Mesenchymal stem cell (in vitro differentiated cells and primary cell): ENCODE results near the gene NFAT5.
A peak's percentile ranks its signal among the peaks of the same experiment; 100 is the strongest.

Experiments
- DNase-seq: peaks from one replicate; pipeline ENCODE4 v3.0.0-alpha.2; 2013
- H2AFZ ChIP-seq: one replicate; pipeline ENCODE4 v1.6.1; 2013; ENCODE audit warnings: low read depth, mild to moderate bottlenecking, control low read depth, inconsistent platforms, low read length, moderate library complexity
- H2AK5ac ChIP-seq: 2 replicates; pipeline ENCODE4 v1.6.1; 2013; ENCODE audit warnings: low read length, moderate library complexity, mild to moderate bottlenecking, inconsistent platforms; ENCODE audit not compliant: severe bottlenecking
- H2BK120ac ChIP-seq: one replicate; pipeline ENCODE4 v1.6.1; 2013; ENCODE audit warnings: low read depth, mild to moderate bottlenecking, inconsistent platforms, low read length, moderate library complexity
- H2BK12ac ChIP-seq, 2 experiments: one replicate each; pipeline ENCODE4 v1.6.1; 2013; ENCODE audit warnings: inconsistent platforms in 2 of 2, low read length in 2 of 2, mild to moderate bottlenecking in 2 of 2, moderate library complexity in 2 of 2, control low read depth in 1 of 2
- H2BK15ac ChIP-seq: one replicate; pipeline ENCODE4 v1.6.1; 2013; ENCODE audit warnings: mild to moderate bottlenecking, low read depth, inconsistent platforms; ENCODE audit not compliant: poor library complexity, severe bottlenecking
- H2BK5ac ChIP-seq: 2 replicates; pipeline ENCODE4 v1.6.1; 2013; ENCODE audit warnings: low read depth, mild to moderate bottlenecking, low read length, control low read depth, inconsistent platforms; ENCODE audit not compliant: poor library complexity, severe bottlenecking
- H3K14ac ChIP-seq, 2 experiments: one replicate each; pipeline ENCODE4 v1.6.1; 2013; ENCODE audit warnings: inconsistent platforms in 2 of 2, low read length in 2 of 2, control low read depth in 1 of 2, mild to moderate bottlenecking in 1 of 2, moderate library complexity in 1 of 2
- H3K18ac ChIP-seq, 2 experiments: one replicate each; pipeline ENCODE4 v1.6.1; 2013; ENCODE audit warnings: inconsistent platforms in 2 of 2, low read length in 2 of 2, control low read depth in 1 of 2, low read depth in 1 of 2, mild to moderate bottlenecking in 1 of 2
- H3K23ac ChIP-seq, 2 experiments: one replicate each; pipeline ENCODE4 v1.6.1; 2013; ENCODE audit warnings: inconsistent platforms in 2 of 2, low read length in 2 of 2, mild to moderate bottlenecking in 2 of 2, moderate library complexity in 2 of 2, control low read depth in 1 of 2
- H3K27ac ChIP-seq: 2 replicates; pipeline ENCODE4 v1.5.1; 2013; ENCODE audit warnings: mild to moderate bottlenecking, moderate library complexity, low read length, control low read depth, inconsistent platforms; ENCODE audit not compliant: poor library complexity, severe bottlenecking
- H3K27me3 ChIP-seq, 2 experiments: 2 replicates each; pipeline versions ENCODE4 v1.6.1 to v1.7.0; 2013; ENCODE audit warnings: low read length in 2 of 2, mild to moderate bottlenecking in 2 of 2, moderate library complexity in 2 of 2, control low read depth in 1 of 2, inconsistent platforms in 1 of 2; ENCODE audit not compliant: control insufficient read depth in 1 of 2, insufficient read depth in 1 of 2
- H3K36me3 ChIP-seq, 2 experiments: 2 replicates each; pipeline versions ENCODE4 v1.6.1 to v1.7.0; 2013; ENCODE audit warnings: low read length in 2 of 2, control low read depth in 1 of 2, inconsistent platforms in 1 of 2, low read depth in 1 of 2, mild to moderate bottlenecking in 1 of 2; ENCODE audit not compliant: insufficient read depth in 2 of 2, control insufficient read depth in 1 of 2
- H3K4ac ChIP-seq, 2 experiments: one replicate each; pipeline ENCODE4 v1.6.1; 2013; ENCODE audit warnings: inconsistent platforms in 2 of 2, low read length in 2 of 2, mild to moderate bottlenecking in 2 of 2, moderate library complexity in 2 of 2, control low read depth in 1 of 2, low read depth in 1 of 2
- H3K4me1 ChIP-seq: 2 replicates; pipeline ENCODE4 v1.6.1; 2013; ENCODE audit warnings: low read depth, low read length, control low read depth; ENCODE audit not compliant: control insufficient read depth, insufficient read depth
- H3K4me2 ChIP-seq: 2 replicates; pipeline ENCODE4 v1.6.1; 2013; ENCODE audit warnings: low read length, mild to moderate bottlenecking, inconsistent platforms; ENCODE audit not compliant: poor library complexity, severe bottlenecking
- H3K4me3 ChIP-seq, 2 experiments: 2 replicates each; pipeline versions ENCODE4 v1.5.1 to v1.7.0; 2013; ENCODE audit warnings: low read length in 2 of 2, mild to moderate bottlenecking in 2 of 2, control low read depth in 1 of 2, low read depth in 1 of 2; ENCODE audit not compliant: insufficient read depth in 1 of 2
- H3K79me1 ChIP-seq: replicated peaks from 2 replicates; pipeline ENCODE4 v1.6.1; 2013; ENCODE audit warnings: mild to moderate bottlenecking, control low read depth, low read length, inconsistent platforms; ENCODE audit not compliant: poor library complexity, severe bottlenecking
- H3K9ac ChIP-seq: 2 replicates; pipeline ENCODE4 v1.7.0; 2013; ENCODE audit warnings: mild to moderate bottlenecking, low read length, moderate library complexity
- H3K9me3 ChIP-seq: 2 replicates; pipeline ENCODE4 v1.7.0; 2013; ENCODE audit warnings: mild to moderate bottlenecking, low read length; ENCODE audit not compliant: control insufficient read depth
- H4K8ac ChIP-seq: one replicate; pipeline ENCODE4 v1.6.1; 2013; ENCODE audit warnings: inconsistent platforms, mild to moderate bottlenecking, low read length, moderate library complexity
- H4K91ac ChIP-seq: one replicate; pipeline ENCODE4 v1.6.1; 2013; ENCODE audit warnings: mild to moderate bottlenecking, low read length, inconsistent platforms
- WGBS: methylation state at CpG from one replicate; pipeline ENCODE4 v1.1.7; 2013; ENCODE audit warnings: mixed read lengths; 5-methylcytosine and 5-hydroxymethylcytosine counted together

Gene NFAT5

DNA sequence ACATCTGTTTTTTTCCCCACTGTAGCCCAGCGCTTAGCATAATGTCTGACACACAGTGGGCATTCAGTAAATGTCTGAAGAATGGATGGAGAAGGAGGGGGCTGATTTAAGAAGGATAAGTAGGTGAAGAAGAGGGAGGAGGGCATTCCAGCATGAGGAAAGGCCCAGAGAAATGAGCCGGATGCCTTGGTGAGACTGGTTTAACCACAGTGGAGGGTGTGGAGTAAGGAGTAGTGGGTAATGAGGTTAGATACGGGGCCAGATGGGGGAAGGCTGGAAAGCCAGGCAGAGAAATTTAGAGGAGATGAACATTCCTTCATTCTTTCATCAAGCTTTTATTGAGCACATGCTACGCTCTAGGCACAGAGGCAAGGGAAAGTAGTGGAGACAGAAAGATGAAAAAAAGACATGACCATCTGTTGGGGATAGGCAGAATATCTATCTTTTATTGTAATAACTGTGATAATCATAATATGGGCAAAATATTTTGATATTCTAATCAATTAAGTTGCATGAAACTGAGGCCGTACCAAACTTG, 43.7 kb upstream of the NFAT5 start:
- no peak overlapping the region for H2BK15ac ChIP-seq
- no peaks in the 10 kb centered on the region for H3K27me3 ChIP-seq
- H3K18ac ChIP-seq, result peak overlapping the region in 1 of 2 experiments; percentile 44
- no peak overlapping the region for H4K91ac ChIP-seq
- no peak overlapping the region for H2BK12ac ChIP-seq
- H3K27ac ChIP-seq, result no peak overlapping the region
- H3K4me3 ChIP-seq, result no peak overlapping the region
- H3K4me2 ChIP-seq, result no peak overlapping the region
- no peak overlapping the region for H4K8ac ChIP-seq
- no peak overlapping the region for H2AFZ ChIP-seq
- DNase-seq, result no peak
- H3K4ac ChIP-seq, result no peak overlapping the region
- no peak overlapping the region for H3K23ac ChIP-seq
- no peak overlapping the region for H3K14ac ChIP-seq
- no peak overlapping the region for H2BK5ac ChIP-seq
- no peaks in the 10 kb centered on the region for H3K36me3 ChIP-seq
- H3K9ac ChIP-seq, result no peak overlapping the region
- H2BK120ac ChIP-seq, result no peak overlapping the region
- no peaks in the 10 kb centered on the region for H3K9me3 ChIP-seq
- H3K79me1 ChIP-seq, result no peaks in the 10 kb centered on the region
- WGBS, result 90% methylated on average over 4 of the region's 5 CpGs
- peaks cover 6% of the 10 kb centered on the region for H3K4me1 ChIP-seq
- peak overlapping the region; percentile 31 for H2AK5ac ChIP-seq

DNA sequence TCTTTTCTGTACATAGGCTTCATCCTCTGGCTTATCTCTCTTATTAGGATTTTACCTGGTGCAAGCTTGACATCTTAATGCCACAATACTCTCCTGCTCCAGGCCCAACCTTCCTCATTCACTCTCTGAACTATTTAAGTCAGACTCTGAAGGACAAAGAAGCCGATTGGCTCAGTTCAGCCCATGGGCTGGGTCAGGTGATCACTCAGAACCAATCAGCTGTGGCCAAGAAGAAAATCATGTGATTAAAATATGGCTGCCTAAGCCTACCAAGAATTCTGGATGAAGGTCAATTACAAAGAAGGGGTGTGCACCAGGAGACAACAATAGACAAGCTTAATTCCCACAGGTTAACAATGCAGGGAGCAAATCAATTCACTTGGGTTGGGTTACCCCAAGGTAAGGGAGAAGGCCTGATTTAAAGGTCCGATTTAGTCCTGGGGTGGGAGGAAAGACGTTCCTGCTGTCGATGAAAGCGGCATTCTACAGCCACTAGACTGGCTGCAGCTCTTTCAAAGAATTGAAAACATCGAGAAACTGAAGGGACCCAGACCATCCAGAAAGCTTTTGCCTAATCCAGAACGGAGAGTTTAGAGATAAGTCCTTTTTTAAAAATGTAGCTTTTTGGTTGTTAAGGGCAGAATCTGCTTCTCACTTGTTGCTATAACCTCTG, 42.9 kb upstream of the NFAT5 start:
- Histone ChIP-seq H4K91ac (no peak overlapping the region), H3K27ac (no peak overlapping the region), H3K9me3 (no peaks in the 10 kb centered on the region), H3K4me3 (no peak overlapping the region), H2BK5ac (no peak overlapping the region), H3K18ac (no peak overlapping the region), H4K8ac (no peak overlapping the region), H3K14ac (no peak overlapping the region), H3K4me2 (no peak overlapping the region), H3K23ac (no peak overlapping the region), H2AFZ (no peak overlapping the region), H3K4me1 (peaks cover 8% of the 10 kb centered on the region), H2AK5ac (no peak overlapping the region), H3K9ac (no peak overlapping the region), H2BK120ac (no peak overlapping the region), H3K79me1 (no peaks in the 10 kb centered on the region), H3K4ac (no peak overlapping the region), H3K36me3 (no peaks in the 10 kb centered on the region), H3K27me3 (no peaks in the 10 kb centered on the region), H2BK12ac (no peak overlapping the region), H2BK15ac (no peak overlapping the region)
- whole genome bisulfite sequencing, result 93% methylated on average over 7 of the region's 7 CpGs
- no peak for DNase-seq

DNA sequence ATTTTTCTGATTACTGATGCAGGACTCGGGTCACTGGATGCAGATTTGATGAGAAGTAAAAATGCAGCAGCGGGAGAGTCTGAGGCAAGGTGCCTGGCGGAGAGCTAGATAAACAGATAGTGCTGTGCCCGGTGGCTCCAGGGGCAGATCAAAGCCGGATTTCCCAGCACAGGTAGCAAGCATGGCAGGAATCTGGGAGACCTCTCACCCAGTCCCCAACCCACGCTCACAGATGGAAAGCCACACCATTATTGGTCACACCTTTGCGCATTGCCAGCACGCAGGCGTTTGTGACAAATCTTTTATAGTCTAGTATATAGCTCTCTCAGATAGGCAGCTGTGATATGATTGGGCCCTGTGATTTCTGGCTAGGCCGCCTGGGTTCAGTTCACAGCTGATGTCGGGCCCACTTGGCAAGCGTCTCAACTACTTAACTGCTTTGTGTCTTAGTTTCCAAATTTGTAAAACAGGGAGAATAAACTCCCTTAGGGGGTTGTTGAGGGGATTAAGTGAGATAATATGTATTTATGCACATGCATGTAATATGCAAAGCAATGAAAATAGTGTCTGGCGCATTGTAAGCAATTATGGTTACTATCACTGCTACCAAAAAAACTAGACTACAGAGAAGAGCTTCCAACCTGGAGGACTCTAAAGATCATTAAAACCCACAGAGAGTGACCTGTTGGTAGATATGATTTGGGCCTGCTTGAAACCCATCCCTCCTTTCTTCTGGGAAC, 42.0 kb upstream of the NFAT5 start:
- peaks cover 8% of the 10 kb centered on the region for H3K4me1 ChIP-seq
- no peak overlapping the region for H3K14ac ChIP-seq
- H2AK5ac ChIP-seq, result peak overlapping the region; percentile 61
- no peak overlapping the region for H4K91ac ChIP-seq
- no peaks in the 10 kb centered on the region for H3K36me3 ChIP-seq
- no peak overlapping the region for H3K4ac ChIP-seq
- H3K79me1 ChIP-seq, result no peaks in the 10 kb centered on the region
- 95% methylated on average over 11 of the region's 13 CpGs for WGBS
- no peak overlapping the region for H3K4me3 ChIP-seq
- no peak overlapping the region for H4K8ac ChIP-seq
- no peaks in the 10 kb centered on the region for H3K9me3 ChIP-seq
- H3K27ac ChIP-seq, result no peak overlapping the region
- H3K23ac ChIP-seq, result no peak overlapping the region
- H3K27me3 ChIP-seq, result no peaks in the 10 kb centered on the region
- no peak overlapping the region for H3K4me2 ChIP-seq
- no peak overlapping the region for H2BK120ac ChIP-seq
- no peak overlapping the region for H3K9ac ChIP-seq
- no peak overlapping the region for H2AFZ ChIP-seq
- H2BK15ac ChIP-seq, result no peak overlapping the region
- no peak overlapping the region for H3K18ac ChIP-seq
- DNase-seq, result no peak
- no peak overlapping the region for H2BK5ac ChIP-seq
- peak overlapping the region in 1 of 2 experiments; percentile 18 for H2BK12ac ChIP-seq
